AG09309 (cell line): ENCODE data around the gene CARHSP1.

Experiments used
- DNase-seq: peaks from one replicate; pipeline ENCODE4 v3.0.0-alpha.2; 2010; ENCODE audit warnings: low read depth
- H3K4me3 ChIP-seq: 2 replicates; pipeline ENCODE4 v1.5.1; 2011; ENCODE audit warnings: mild to moderate bottlenecking, low read depth, low read length, moderate library complexity; ENCODE audit not compliant: control insufficient read depth
- TF ChIP-seq, protein P1 (sequence below): IDR thresholded peaks from 2 replicates; pipeline ENCODE4 v1.5.1; 2011; ENCODE audit warnings: mild to moderate bottlenecking, low read depth, low read length, inconsistent platforms; ENCODE audit not compliant: insufficient read depth, control insufficient read depth; ENCODE audit errors: missing control alignments

CARHSP1 gene

DNA sequence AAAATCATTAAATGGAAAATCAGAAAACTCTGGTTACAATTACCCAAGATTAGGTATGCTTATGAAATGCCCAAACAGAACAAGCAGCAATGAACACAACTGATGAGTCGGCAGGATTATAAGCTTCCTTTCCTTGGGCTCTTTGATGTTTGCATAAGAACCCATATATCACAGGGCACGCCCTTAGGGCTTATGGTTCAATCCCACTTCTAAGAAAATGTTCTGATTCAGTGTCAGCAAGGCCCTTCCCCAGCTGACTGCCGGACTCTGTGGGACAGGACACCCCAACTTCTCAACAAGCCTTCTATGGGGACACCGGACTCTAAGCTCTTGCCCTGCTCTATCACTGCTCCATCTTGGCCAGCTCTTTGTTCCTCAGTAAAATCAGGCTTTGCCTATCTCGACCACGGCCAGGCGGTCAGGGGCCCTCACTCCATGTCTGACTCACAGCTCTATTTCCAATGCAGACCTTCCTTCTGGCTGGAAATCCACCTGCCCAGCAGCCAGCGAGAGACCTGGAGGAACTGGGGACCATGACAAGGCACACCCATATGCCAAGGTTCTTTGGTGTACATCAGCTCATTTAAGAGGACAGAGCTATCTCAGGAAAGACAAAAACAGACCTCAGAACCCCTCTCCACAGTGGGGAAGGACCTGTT is 40.1 kb upstream of the CARHSP1 start:
- H3K4me3 ChIP-seq, result no peak overlapping the region
- TF ChIP-seq, protein P1, sequence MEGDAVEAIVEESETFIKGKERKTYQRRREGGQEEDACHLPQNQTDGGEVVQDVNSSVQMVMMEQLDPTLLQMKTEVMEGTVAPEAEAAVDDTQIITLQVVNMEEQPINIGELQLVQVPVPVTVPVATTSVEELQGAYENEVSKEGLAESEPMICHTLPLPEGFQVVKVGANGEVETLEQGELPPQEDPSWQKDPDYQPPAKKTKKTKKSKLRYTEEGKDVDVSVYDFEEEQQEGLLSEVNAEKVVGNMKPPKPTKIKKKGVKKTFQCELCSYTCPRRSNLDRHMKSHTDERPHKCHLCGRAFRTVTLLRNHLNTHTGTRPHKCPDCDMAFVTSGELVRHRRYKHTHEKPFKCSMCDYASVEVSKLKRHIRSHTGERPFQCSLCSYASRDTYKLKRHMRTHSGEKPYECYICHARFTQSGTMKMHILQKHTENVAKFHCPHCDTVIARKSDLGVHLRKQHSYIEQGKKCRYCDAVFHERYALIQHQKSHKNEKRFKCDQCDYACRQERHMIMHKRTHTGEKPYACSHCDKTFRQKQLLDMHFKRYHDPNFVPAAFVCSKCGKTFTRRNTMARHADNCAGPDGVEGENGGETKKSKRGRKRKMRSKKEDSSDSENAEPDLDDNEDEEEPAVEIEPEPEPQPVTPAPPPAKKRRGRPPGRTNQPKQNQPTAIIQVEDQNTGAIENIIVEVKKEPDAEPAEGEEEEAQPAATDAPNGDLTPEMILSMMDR, result no peak
- no peak for DNase-seq

DNA sequence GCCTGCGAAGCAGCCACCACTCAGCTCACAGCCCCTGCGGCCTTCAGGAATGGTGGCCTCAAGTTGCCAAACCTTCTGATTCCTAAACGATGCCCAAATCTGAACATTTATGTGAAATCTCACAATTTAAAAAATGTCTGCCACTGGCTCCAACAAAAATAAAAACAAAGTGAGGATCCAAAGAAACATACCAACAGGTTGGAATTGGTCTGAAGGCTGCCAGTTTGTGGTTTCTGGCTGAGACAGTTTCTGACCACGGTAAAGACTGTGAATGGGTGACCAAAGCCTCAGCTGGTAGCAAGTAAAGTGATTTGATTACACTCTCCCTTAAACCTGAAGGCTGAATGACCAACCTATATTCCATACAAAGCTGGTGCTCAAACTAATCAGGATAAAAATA is 38.3 kb upstream of the CARHSP1 start:
- TF ChIP-seq, protein P1, result no peak
- no peak for DNase-seq
- no peak overlapping the region for H3K4me3 ChIP-seq

DNA sequence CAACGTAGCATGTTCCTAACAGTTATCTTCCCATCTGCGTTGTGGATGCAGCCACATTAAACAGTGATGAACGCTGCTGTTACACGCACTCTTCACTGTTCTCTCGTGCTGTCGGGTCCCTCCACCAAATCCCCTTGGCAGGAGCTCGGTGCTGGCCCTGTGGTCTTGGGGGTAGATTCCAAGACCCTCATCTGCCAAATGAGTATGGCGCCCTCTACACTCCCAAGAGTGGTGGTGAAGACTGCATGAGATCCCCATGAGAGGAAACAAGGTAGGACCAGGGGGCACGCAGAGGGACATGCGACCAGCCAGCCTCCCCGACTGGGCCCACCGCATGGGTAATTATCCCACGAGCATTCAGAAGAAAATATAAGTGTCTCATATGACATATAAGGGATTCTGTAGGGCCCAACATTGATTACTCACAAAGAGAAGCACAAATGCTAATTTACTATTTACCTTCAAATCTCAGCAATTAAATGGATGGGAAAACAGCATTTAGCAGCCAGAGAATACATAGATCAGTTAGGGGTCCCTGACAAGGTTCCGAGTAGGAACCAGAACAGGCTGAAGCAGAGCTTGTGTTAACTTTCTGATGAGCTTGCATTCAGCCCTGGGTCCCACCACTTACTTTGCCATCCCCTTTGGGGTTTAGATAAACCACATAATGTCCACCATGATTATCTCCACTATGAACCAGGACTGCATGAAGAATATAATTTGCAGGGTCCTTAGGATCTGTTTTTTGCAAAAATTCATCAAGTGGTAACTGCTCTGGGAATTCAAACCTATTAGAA is 37.2 kb upstream of the CARHSP1 start:
- H3K4me3 ChIP-seq, result no peak overlapping the region
- DNase-seq, result no peak
- TF ChIP-seq, protein P1, result peak; percentile 16

DNA sequence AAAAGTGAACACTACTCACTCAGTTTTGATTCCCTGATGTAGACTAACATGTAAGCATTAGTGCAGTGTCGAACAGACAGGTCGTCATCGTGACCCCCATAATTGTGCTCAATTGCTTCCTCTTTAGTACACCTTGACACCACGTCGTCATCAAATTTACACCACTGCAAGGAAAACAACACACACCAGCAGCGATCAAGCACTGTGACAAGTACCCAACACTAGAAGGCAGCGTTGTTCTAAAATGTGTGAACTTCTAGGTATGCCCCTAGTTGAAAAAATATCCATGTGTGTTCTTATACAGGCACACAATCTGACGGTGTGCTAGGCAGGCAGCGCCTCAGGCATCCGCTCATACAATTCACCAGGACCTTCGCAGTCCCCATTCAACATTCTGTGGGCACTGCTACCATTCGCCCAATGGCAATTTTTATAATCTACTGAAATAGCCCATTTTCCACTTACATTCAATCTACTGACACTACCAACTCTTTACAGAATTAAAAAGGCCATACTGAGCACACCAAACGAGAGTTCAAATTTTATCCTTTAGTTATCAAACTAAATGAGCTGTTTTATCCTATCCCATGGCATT is 36.5 kb upstream of the CARHSP1 start:
- no peak for DNase-seq
- TF ChIP-seq, protein P1, result peak; percentile 48
- H3K4me3 ChIP-seq, result no peak overlapping the region

DNA sequence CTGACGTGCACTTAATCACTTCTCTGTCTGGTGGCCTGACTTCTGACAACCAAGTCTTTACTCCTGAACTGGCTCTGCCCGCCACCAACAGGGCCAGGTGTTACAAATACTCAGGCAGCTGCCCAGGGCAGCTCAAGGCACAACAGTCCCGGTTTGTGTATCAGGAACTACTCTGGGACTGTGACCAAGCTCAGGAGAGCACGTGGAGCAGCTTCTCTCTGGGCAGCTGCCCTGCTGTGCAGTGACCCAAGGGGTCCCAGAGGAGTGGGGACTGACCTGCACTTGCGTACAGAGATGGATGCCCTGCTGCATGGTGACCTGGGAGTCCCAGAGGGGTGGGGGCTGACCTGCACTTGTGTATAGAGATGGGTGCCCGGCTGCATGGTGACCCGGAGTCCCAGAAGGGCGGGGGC is 35.2 kb upstream of the CARHSP1 start:
- TF ChIP-seq, protein P1, result no peak
- DNase-seq, result no peak
- H3K4me3 ChIP-seq, result no peak overlapping the region

DNA sequence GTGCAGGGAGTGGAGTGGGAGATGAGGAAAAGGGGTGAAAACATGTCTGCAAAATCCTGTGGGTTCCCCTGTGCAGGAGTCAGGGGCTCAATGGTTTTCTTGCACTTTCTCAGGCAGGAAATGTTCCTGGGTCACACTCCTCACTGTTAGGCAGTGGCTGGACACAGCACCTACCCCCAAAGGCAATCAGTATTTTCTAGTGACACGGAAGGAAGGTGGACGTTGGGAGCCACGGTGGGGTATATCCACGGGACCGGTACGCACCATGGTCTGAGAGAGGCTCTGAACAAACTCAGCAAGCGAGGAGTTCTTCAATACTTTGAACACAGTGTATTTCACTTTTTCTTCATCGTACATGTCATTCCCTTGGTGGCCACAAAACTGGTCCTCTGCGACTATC is 34.2 kb upstream of the CARHSP1 start:
- no peak for DNase-seq
- TF ChIP-seq, protein P1, result no peak
- H3K4me3 ChIP-seq, result no peak overlapping the region
